Measurements from ENCODE around the gene ZNF691.

DNA sequence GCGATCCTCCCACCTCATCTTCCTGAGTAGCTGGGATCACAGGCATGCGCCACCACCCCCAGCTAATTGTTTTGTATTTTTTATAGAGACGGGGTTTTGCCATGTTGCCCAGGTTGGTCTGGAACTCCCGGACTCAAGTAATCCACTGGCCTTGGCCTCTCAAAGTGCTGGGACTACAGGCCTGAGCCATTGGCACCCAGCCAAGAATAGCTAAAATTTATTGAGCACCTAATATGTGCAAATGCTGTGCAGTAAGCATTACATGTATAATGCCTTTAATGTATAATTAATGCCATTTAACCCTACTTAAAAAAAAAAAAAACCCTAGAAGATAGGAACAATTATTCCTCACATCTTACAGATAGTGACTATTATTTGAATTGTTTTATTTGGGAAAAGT lies 42.9 kb downstream of the ZNF691 start:
- TF ChIP-seq CHD2 (IDR thresholded peaks at IDR 0.05; ENCODE audit: low read length, partially characterized antibody), result no peak
- no peak for TF ChIP-seq ZFP36 (IDR thresholded peaks at IDR 0.05; ENCODE audit: borderline replicate concordance, partially characterized antibody)
- TF ChIP-seq, protein P1, sequence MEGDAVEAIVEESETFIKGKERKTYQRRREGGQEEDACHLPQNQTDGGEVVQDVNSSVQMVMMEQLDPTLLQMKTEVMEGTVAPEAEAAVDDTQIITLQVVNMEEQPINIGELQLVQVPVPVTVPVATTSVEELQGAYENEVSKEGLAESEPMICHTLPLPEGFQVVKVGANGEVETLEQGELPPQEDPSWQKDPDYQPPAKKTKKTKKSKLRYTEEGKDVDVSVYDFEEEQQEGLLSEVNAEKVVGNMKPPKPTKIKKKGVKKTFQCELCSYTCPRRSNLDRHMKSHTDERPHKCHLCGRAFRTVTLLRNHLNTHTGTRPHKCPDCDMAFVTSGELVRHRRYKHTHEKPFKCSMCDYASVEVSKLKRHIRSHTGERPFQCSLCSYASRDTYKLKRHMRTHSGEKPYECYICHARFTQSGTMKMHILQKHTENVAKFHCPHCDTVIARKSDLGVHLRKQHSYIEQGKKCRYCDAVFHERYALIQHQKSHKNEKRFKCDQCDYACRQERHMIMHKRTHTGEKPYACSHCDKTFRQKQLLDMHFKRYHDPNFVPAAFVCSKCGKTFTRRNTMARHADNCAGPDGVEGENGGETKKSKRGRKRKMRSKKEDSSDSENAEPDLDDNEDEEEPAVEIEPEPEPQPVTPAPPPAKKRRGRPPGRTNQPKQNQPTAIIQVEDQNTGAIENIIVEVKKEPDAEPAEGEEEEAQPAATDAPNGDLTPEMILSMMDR (IDR thresholded peaks at IDR 0.05), result no peak
- TF ChIP-seq ESRRA (IDR thresholded peaks at IDR 0.05; ENCODE audit: borderline replicate concordance, low read length), result no peak
- TF ChIP-seq, protein P2, sequence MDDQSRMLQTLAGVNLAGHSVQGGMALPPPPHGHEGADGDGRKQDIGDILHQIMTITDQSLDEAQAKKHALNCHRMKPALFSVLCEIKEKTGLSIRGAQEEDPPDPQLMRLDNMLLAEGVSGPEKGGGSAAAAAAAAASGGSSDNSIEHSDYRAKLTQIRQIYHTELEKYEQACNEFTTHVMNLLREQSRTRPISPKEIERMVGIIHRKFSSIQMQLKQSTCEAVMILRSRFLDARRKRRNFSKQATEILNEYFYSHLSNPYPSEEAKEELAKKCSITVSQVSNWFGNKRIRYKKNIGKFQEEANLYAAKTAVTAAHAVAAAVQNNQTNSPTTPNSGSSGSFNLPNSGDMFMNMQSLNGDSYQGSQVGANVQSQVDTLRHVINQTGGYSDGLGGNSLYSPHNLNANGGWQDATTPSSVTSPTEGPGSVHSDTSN (IDR thresholded peaks at IDR 0.05), result no peak
- TF ChIP-seq SMC3 (IDR thresholded peaks at IDR 0.05), result no peak
- no peak for TF ChIP-seq POLR2A (IDR thresholded peaks at IDR 0.05; ENCODE audit: low read length)
- TF ChIP-seq FOSL2 (IDR thresholded peaks at IDR 0.05), result no peak
- no peak for TF ChIP-seq FOSL2 (CRISPR knock-in tag; IDR thresholded peaks at IDR 0.05)
- TF ChIP-seq MAZ (IDR thresholded peaks at IDR 0.05; ENCODE audit: borderline replicate concordance, low read depth, low read length), result no peak
- no peak for TF ChIP-seq JUN (IDR thresholded peaks at IDR 0.05)
- no peak for TF ChIP-seq POLR2AphosphoS2 (conservative IDR thresholded peaks at IDR 0.05; ENCODE audit: low read length)
- TF ChIP-seq, protein P3, sequence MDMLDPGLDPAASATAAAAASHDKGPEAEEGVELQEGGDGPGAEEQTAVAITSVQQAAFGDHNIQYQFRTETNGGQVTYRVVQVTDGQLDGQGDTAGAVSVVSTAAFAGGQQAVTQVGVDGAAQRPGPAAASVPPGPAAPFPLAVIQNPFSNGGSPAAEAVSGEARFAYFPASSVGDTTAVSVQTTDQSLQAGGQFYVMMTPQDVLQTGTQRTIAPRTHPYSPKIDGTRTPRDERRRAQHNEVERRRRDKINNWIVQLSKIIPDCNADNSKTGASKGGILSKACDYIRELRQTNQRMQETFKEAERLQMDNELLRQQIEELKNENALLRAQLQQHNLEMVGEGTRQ (IDR thresholded peaks at IDR 0.05), result no peak

Data from A549 (cell line).